T-helper 2 cell treated with Interferon-gamma antibody and Interleukin-4, amounts not matched to agents 100 ng/mL and 5 ng/mL, for 36 hours (primary cell): ENCODE measurements around the gene MLNR. TPM values are rescaled to one million over a fixed set of nuclear protein-coding genes. Genes with fewer than 3 reads are reported as not detected.

Experiments used
- total RNA-seq: library from RNA; stranded (reverse); gene quantifications from 2 replicates; pipeline ENCODE4 v1.2.3, GENCODE V29; 2022

Gene MLNR
- total RNA-seq, 1 donor from 2014 or later = not detected

Other genes starting within 250 kb of the MLNR start
- 27.2 and 27.8 TPM in 2 replicates for gene FNDC3A, start 244.4 kb upstream of the MLNR start, total RNA-seq
- gene CDADC1, start 27.6 kb downstream of the MLNR start, total RNA-seq = 11.1 and 13.5 TPM in 2 replicates
- 4.7 and 5.0 TPM in 2 replicates for gene CAB39L, start 223.7 kb downstream of the MLNR start, total RNA-seq
- 15.2 and 15.4 TPM in 2 replicates for gene SETDB2, start 223.9 kb downstream of the MLNR start, total RNA-seq